ENCODE data around the gene RMC1.

DNA sequence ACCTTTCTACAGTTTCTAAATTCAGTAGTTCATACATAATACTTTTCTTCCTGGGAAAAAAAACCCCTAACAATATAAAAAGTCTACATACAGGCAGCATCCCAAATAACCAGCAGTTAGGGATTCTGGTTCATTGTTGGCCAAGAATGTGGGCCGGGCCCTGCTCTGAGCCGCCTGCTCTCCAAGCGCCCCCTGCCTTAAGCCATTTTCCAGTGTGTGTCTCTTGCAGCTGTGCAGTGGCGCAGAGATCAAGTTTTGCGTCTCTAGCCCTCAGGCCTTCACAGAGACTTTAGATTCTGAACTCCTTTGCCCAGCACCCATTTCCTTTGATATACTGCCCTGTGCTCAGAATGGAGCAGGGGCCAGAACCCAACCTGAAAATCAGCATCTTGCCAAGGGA is 32.9 kb downstream of the RMC1 start:
- TF ChIP-seq, protein P1, sequence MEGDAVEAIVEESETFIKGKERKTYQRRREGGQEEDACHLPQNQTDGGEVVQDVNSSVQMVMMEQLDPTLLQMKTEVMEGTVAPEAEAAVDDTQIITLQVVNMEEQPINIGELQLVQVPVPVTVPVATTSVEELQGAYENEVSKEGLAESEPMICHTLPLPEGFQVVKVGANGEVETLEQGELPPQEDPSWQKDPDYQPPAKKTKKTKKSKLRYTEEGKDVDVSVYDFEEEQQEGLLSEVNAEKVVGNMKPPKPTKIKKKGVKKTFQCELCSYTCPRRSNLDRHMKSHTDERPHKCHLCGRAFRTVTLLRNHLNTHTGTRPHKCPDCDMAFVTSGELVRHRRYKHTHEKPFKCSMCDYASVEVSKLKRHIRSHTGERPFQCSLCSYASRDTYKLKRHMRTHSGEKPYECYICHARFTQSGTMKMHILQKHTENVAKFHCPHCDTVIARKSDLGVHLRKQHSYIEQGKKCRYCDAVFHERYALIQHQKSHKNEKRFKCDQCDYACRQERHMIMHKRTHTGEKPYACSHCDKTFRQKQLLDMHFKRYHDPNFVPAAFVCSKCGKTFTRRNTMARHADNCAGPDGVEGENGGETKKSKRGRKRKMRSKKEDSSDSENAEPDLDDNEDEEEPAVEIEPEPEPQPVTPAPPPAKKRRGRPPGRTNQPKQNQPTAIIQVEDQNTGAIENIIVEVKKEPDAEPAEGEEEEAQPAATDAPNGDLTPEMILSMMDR (IDR thresholded peaks at IDR 0.05), result no peak
- no peak for TF ChIP-seq POLR2A (IDR thresholded peaks at IDR 0.05)

Data from breast epithelium (tissue), 3 donors.